ENCODE measurements around the gene TOR4A. TPM values are rescaled to one million over a fixed set of nuclear protein-coding genes. Genes with fewer than 3 reads are reported as not detected.
A peak's percentile ranks its signal among the peaks of the same experiment; 100 is the strongest.

TOR4A gene
- total RNA-seq, 1 donor from 2014 or later, result 8.0 TPM

- Mint-ChIP-seq H3K27me3 (no peaks in the 10 kb centered on the region), H3K36me3 (ENCODE audit: insufficient read depth) (peaks cover 3% of the 10 kb centered on the region), H3K9me3 (ENCODE audit: low read depth) (no peaks in the 10 kb centered on the region), H3K27ac (no peak overlapping the region), H3K4me3 (ENCODE audit: low read depth) (no peak overlapping the region), H3K4me1 (ENCODE audit: low read depth) (peaks cover 1% of the 10 kb centered on the region)
- DNase-seq (ENCODE audit: low spot score, unreplicated experiment), result no peak
- TF ChIP-seq CTCF (IDR thresholded peaks at IDR 0.05; ENCODE audit: unreplicated experiment), result no peak
Measured at GRCh38 chr9:137320555-137321384, 43.2 kb downstream of the TOR4A start.

- H3K9me3 Mint-ChIP-seq (ENCODE audit: low read depth), result no peaks in the 10 kb centered on the region
- H3K27ac Mint-ChIP-seq, result peak overlapping the region; percentile 76
- peaks cover under 1% of the 10 kb centered on the region for H3K4me1 Mint-ChIP-seq (ENCODE audit: low read depth)
- H3K27me3 Mint-ChIP-seq, result no peaks in the 10 kb centered on the region
- no peak for TF ChIP-seq CTCF (IDR thresholded peaks at IDR 0.05; ENCODE audit: unreplicated experiment)
- no peak overlapping the region for H3K4me3 Mint-ChIP-seq (ENCODE audit: low read depth)
- peaks cover 3% of the 10 kb centered on the region for H3K36me3 Mint-ChIP-seq (ENCODE audit: insufficient read depth)
- no peak for DNase-seq (ENCODE audit: low spot score, unreplicated experiment)
Measured at GRCh38 chr9:137321726-137322361, 44.3 kb downstream of the TOR4A start.

- Mint-ChIP-seq H3K9me3 (ENCODE audit: low read depth) (no peaks in the 10 kb centered on the region), H3K27me3 (no peaks in the 10 kb centered on the region), H3K36me3 (ENCODE audit: insufficient read depth) (peaks cover 5% of the 10 kb centered on the region), H3K4me3 (ENCODE audit: low read depth) (no peak overlapping the region), H3K4me1 (ENCODE audit: low read depth) (no peaks in the 10 kb centered on the region), H3K27ac (no peak overlapping the region)
- no peak for TF ChIP-seq CTCF (IDR thresholded peaks at IDR 0.05; ENCODE audit: unreplicated experiment)
- DNase-seq (ENCODE audit: low spot score, unreplicated experiment), result no peak
Measured at GRCh38 chr9:137323531-137324331, 46.2 kb downstream of the TOR4A start.

- Mint-ChIP-seq H3K36me3 (ENCODE audit: insufficient read depth) (peaks cover 5% of the 10 kb centered on the region), H3K4me1 (ENCODE audit: low read depth) (no peaks in the 10 kb centered on the region), H3K27me3 (no peaks in the 10 kb centered on the region), H3K4me3 (ENCODE audit: low read depth) (no peak overlapping the region), H3K9me3 (ENCODE audit: low read depth) (no peaks in the 10 kb centered on the region), H3K27ac (no peak overlapping the region)
- TF ChIP-seq CTCF (IDR thresholded peaks at IDR 0.05; ENCODE audit: unreplicated experiment), result no peak
- no peak for DNase-seq (ENCODE audit: low spot score, unreplicated experiment)
Measured at GRCh38 chr9:137325124-137325523, 47.6 kb downstream of the TOR4A start.

GRCh38 chr9:137325799-137326198, 48.3 kb downstream of the TOR4A start:
- Mint-ChIP-seq H3K9me3 (ENCODE audit: low read depth) (no peaks in the 10 kb centered on the region), H3K27ac (no peak overlapping the region), H3K4me1 (ENCODE audit: low read depth) (no peaks in the 10 kb centered on the region), H3K4me3 (ENCODE audit: low read depth) (no peak overlapping the region), H3K36me3 (ENCODE audit: insufficient read depth) (peaks cover 5% of the 10 kb centered on the region), H3K27me3 (no peaks in the 10 kb centered on the region)
- TF ChIP-seq CTCF (IDR thresholded peaks at IDR 0.05; ENCODE audit: unreplicated experiment), result no peak
- DNase-seq (ENCODE audit: low spot score, unreplicated experiment), result no peak
